Lower leg skin (tissue), 3 donors: ENCODE measurements around the gene BMP7.

Experiments
- CTCF ChIP-seq, 3 donors: fragments of 450-650 bp; IDR thresholded peaks; one replicate each; pipeline ENCODE4 v1.5.1; 2016; ENCODE audit warnings: antibody characterized with exemption in 3 of 3, mild to moderate bottlenecking in 3 of 3, moderate library complexity in 2 of 3
- POLR2A ChIP-seq, 2 donors: fragments of 450-650 bp; IDR thresholded peaks; one replicate each; pipeline ENCODE4 v1.6.1; 2016 to 2017; ENCODE audit warnings: antibody characterized with exemption in 2 of 2, mild to moderate bottlenecking in 1 of 2, moderate library complexity in 1 of 2

GRCh38 chr20:57269148-57269984 is 2.9 kb upstream of the BMP7 start:
- TF ChIP-seq CTCF (IDR thresholded peaks at IDR 0.05) (no peak), POLR2A (IDR thresholded peaks at IDR 0.05) (no peak)
